IPS DF 4.7 (cell line): ENCODE measurements around the gene NDRG4.

Experiments
- DNase-seq: peaks from one replicate; pipeline ENCODE4 v3.0.0-alpha.2; 2013; ENCODE audit warnings: low spot score; ENCODE audit errors: extremely low read depth

NDRG4 gene

GRCh38 chr16:58543685-58544084 is 43.7 kb downstream of the NDRG4 start:
- DNase-seq, result no peak

GRCh38 chr16:58548378-58548777 is 48.4 kb downstream of the NDRG4 start:
- no peak for DNase-seq

GRCh38 chr16:58551496-58551895 is 51.6 kb downstream of the NDRG4 start:
- no peak for DNase-seq

- DNase-seq, result no peak
Observed at GRCh38 chr16:58556678-58557077, 56.7 kb downstream of the NDRG4 start.
